ENCODE results near the gene CDKL2. TPM values are rescaled to one million over a fixed set of nuclear protein-coding genes. Genes with fewer than 3 reads are reported as not detected.

CDKL2 gene
- total RNA-seq, 1 donor from 2014 or later, result 2.3 TPM

DNA sequence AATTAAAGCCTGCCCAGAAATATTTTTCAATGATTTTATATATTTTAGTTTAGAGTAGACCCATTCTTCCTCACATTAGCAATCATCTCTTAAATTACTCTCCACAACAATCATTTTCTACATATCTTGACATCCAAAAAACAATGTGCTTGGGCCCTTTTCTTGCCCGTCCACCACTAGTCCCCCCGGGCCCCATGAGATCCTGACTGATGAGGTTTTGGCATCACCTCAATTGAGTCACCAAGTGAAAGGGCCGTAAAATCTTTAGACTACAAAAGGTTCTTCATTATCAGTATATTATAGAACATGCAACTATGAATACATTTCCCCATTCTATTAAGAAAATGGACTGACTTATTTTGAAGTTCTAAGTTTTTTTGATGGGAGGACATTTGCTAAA is 4.0 kb upstream of the CDKL2 start:
- Mint-ChIP-seq H3K4me3 (ENCODE audit: unreplicated experiment) (no peak overlapping the region), H3K4me1 (ENCODE audit: unreplicated experiment) (peaks cover 14% of the 10 kb centered on the region), H3K27ac (ENCODE audit: unreplicated experiment) (no peak overlapping the region), H3K27me3 (ENCODE audit: unreplicated experiment) (no peaks in the 10 kb centered on the region), H3K36me3 (ENCODE audit: unreplicated experiment) (no peaks in the 10 kb centered on the region), H3K9me3 (ENCODE audit: unreplicated experiment) (no peaks in the 10 kb centered on the region)
- no peak for DNase-seq (ENCODE audit: extremely low spot score, unreplicated experiment)
- TF ChIP-seq, protein P1, sequence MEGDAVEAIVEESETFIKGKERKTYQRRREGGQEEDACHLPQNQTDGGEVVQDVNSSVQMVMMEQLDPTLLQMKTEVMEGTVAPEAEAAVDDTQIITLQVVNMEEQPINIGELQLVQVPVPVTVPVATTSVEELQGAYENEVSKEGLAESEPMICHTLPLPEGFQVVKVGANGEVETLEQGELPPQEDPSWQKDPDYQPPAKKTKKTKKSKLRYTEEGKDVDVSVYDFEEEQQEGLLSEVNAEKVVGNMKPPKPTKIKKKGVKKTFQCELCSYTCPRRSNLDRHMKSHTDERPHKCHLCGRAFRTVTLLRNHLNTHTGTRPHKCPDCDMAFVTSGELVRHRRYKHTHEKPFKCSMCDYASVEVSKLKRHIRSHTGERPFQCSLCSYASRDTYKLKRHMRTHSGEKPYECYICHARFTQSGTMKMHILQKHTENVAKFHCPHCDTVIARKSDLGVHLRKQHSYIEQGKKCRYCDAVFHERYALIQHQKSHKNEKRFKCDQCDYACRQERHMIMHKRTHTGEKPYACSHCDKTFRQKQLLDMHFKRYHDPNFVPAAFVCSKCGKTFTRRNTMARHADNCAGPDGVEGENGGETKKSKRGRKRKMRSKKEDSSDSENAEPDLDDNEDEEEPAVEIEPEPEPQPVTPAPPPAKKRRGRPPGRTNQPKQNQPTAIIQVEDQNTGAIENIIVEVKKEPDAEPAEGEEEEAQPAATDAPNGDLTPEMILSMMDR (IDR thresholded peaks at IDR 0.05), result no peak

DNA sequence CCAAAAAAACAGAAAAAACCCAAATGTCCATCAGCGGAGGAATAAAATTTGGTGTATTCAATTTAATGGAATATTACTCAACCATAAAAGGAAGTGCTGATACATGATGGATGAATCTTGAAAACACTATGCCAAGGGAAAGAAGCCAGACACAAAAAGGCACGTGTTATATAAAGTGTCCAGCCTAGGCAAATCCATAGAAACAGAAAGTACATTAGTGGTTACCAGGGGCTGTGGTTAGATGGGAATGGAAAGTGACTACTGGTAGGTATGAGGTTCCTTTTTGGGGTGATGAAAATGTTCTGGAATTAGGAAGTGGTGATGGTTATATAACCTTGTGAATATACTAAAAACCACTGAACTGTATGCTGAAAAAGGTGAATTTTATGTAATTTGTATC is 3.5 kb upstream of the CDKL2 start:
- H3K27me3 Mint-ChIP-seq (ENCODE audit: unreplicated experiment), result no peaks in the 10 kb centered on the region
- H3K9me3 Mint-ChIP-seq (ENCODE audit: unreplicated experiment), result no peaks in the 10 kb centered on the region
- no peak overlapping the region for H3K27ac Mint-ChIP-seq (ENCODE audit: unreplicated experiment)
- peaks cover 18% of the 10 kb centered on the region for H3K4me1 Mint-ChIP-seq (ENCODE audit: unreplicated experiment)
- no peak overlapping the region for H3K4me3 Mint-ChIP-seq (ENCODE audit: unreplicated experiment)
- no peaks in the 10 kb centered on the region for H3K36me3 Mint-ChIP-seq (ENCODE audit: unreplicated experiment)
- TF ChIP-seq, protein P1 (IDR thresholded peaks at IDR 0.05), result no peak
- DNase-seq (ENCODE audit: extremely low spot score, unreplicated experiment), result no peak

DNA sequence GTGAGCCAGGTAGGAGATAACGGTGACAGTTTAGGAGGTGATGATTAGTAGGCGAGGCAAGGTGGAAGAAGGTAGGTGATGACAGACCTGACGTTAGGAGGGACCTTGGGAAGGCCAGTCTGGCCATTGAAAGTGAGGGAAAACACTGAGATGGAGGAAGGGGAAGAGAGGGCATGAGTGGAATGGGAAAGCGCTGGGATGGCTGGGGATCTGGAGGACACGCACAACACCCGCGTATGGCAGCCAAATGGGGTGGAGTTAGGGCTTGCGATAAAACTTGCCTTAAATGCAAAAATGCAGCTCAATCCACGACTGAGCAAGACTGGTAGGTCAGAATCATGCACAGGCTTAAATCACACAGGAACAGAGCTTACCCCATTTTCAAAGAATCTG is 605 bp upstream of the CDKL2 start:
- no peaks in the 10 kb centered on the region for H3K36me3 Mint-ChIP-seq (ENCODE audit: unreplicated experiment)
- H3K9me3 Mint-ChIP-seq (ENCODE audit: unreplicated experiment), result no peaks in the 10 kb centered on the region
- peak overlapping the region; percentile 82 for H3K4me3 Mint-ChIP-seq (ENCODE audit: unreplicated experiment)
- H3K4me1 Mint-ChIP-seq (ENCODE audit: unreplicated experiment), result peaks cover 17% of the 10 kb centered on the region
- H3K27ac Mint-ChIP-seq (ENCODE audit: unreplicated experiment), result peak overlapping the region; percentile 69
- TF ChIP-seq, protein P1 (IDR thresholded peaks at IDR 0.05), result no peak
- H3K27me3 Mint-ChIP-seq (ENCODE audit: unreplicated experiment), result no peaks in the 10 kb centered on the region
- DNase-seq (ENCODE audit: extremely low spot score, unreplicated experiment), result no peak

DNA sequence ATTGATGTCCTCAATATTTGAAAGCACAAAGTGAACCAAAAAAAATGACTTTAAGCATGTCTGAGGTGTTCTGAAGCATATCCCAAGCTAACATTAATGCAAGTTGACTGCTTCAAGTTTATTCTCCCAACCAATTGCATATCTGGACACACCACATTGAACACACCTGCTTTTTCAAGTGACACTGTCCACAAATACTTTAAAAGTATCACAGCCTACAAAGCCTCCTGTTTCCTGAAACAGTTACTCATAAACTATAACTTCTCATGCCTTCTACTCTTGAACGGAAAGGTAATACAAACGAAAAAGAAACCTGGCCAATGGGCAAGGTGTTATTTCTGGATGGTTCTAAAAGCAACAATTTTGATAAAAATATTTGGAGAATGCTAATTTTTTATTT is 1.1 kb downstream of the CDKL2 start:
- Mint-ChIP-seq H3K9me3 (ENCODE audit: unreplicated experiment) (no peaks in the 10 kb centered on the region), H3K27ac (ENCODE audit: unreplicated experiment) (no peak overlapping the region), H3K4me3 (ENCODE audit: unreplicated experiment) (peak overlapping the region; percentile 49), H3K27me3 (ENCODE audit: unreplicated experiment) (no peaks in the 10 kb centered on the region), H3K4me1 (ENCODE audit: unreplicated experiment) (peaks cover 17% of the 10 kb centered on the region), H3K36me3 (ENCODE audit: unreplicated experiment) (no peaks in the 10 kb centered on the region)
- TF ChIP-seq, protein P1 (IDR thresholded peaks at IDR 0.05), result no peak
- DNase-seq (ENCODE audit: extremely low spot score, unreplicated experiment), result no peak

DNA sequence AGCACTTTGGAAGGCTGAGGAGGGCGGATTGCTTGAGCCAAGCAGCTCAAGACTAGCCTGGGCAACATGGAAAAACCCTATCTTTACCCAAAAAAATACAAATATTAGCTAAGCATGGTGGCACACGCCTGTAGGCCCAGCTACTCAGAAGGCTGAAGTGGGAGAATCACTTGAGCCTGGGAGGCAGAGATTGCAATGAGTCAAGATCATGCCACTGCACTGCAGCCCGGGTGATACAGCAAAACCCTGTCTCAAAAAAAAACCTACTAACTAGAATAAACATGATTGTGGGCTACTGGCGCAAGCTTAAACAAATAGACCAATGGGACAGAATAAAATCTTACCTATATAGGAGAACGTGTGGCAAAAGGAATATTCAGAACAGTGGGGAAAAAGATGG is 7.3 kb downstream of the CDKL2 start:
- H3K4me1 Mint-ChIP-seq (ENCODE audit: unreplicated experiment), result no peaks in the 10 kb centered on the region
- H3K4me3 Mint-ChIP-seq (ENCODE audit: unreplicated experiment), result no peak overlapping the region
- no peaks in the 10 kb centered on the region for H3K36me3 Mint-ChIP-seq (ENCODE audit: unreplicated experiment)
- no peaks in the 10 kb centered on the region for H3K27me3 Mint-ChIP-seq (ENCODE audit: unreplicated experiment)
- TF ChIP-seq, protein P1 (IDR thresholded peaks at IDR 0.05), result no peak
- H3K9me3 Mint-ChIP-seq (ENCODE audit: unreplicated experiment), result no peaks in the 10 kb centered on the region
- H3K27ac Mint-ChIP-seq (ENCODE audit: unreplicated experiment), result no peak overlapping the region
- DNase-seq (ENCODE audit: extremely low spot score, unreplicated experiment), result no peak
